WI38 (cell line): ENCODE data around the gene CCL23.

Experiments
- H3K4me3 ChIP-seq: 2 replicates; pipeline ENCODE4 v1.5.1; 2011; ENCODE audit warnings: low read depth, mild to moderate bottlenecking, control low read depth, low read length
- CTCF ChIP-seq: IDR thresholded peaks from 2 replicates; pipeline ENCODE4 v1.5.1; 2012; ENCODE audit warnings: low read depth, mild to moderate bottlenecking, control low read depth, low read length

Gene CCL23

GRCh38 chr17:35991075-35991474 lies 26.7 kb downstream of the CCL23 start:
- H3K4me3 ChIP-seq: no peak overlapping the region
- TF ChIP-seq CTCF: no peak

- TF ChIP-seq CTCF: no peak
- H3K4me3 ChIP-seq: no peak overlapping the region
These were observed 29.6 kb downstream of the CCL23 start for GRCh38 chr17:35988164-35988563.

GRCh38 chr17:35986643-35987042 lies 31.1 kb downstream of the CCL23 start, which contains the start of gene CCL14:
Gene CCL14, minus strand, starts transcription at chr17:35986729. Its CDS starts 80 bp downstream, at chr17:35986649.
- H3K4me3 ChIP-seq: no peak within 1 kb of the TSS
- TF ChIP-seq CTCF: no peak

GRCh38 chr17:35984140-35984539 lies 33.6 kb downstream of the CCL23 start:
- no peak overlapping the region for H3K4me3 ChIP-seq
- TF ChIP-seq CTCF: no peak

- no peak for TF ChIP-seq CTCF
- no peak overlapping the region for H3K4me3 ChIP-seq
These were observed 35.2 kb downstream of the CCL23 start for GRCh38 chr17:35982409-35983191.

- TF ChIP-seq CTCF: no peak
- H3K4me3 ChIP-seq: no peak overlapping the region
These were observed 35.9 kb downstream of the CCL23 start for GRCh38 chr17:35981908-35982330.

- no peak within 1 kb of the TSS for H3K4me3 ChIP-seq
- TF ChIP-seq CTCF: no peak
These were observed 36.5 kb downstream of the CCL23 start, which contains the start of gene CCL16 for GRCh38 chr17:35981246-35981645. Gene CCL16, minus strand, starts transcription at chr17:35981497. Its CDS starts 77 bp downstream, at chr17:35981420.
